Stimulated activated CD4-positive, alpha-beta T cell treated with anti-CD3 and anti-CD28 coated beads, Interleukin-1b, Interleukin-23, amount 100 ng/mL, for 24 hours (primary cell): Measurements from ENCODE around the gene PPDPF.

Experiments used
- DNase-seq, 4 experiments: peaks; one replicate each; pipeline ENCODE4 v3.0.0-alpha.2; 2020; ENCODE audit warnings: low read depth in 4 of 4, low spot score in 1 of 4

The PPDPF gene

DNA sequence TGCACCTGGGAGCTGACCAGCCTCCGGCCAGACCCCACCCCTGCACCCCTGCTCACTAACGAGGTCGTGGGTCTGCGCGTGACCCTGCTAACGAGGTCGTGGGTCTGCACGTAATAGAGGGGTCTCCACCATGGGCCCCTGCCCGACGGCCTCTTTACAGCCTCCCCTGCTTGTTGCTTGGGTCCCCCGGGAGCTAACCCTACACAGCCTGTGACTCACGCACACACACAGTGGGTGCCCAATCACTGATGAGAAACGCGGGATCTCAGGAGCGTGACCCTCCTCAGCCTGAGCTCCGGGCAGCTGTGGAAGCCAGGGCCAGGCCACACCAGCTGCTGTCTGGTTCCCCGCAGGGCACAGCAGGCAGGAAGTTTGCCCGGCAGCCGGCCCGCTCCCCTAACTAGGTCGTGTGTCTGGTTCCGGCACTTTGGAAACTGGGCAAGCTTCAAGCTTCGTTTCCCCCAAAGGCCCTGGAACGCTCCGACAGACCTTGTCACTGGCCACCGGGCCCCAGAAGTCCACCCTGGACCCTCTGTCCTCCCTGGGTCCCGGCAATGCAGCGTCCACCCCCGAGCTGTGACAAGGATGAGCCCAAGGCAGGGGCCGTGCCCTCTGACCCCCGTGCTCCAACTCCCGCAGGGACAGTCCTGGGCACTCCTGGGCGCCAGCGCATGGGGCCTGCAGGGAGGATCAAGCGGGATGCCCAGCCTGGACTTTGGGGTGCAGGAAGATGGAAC is 15.8 kb downstream of the PPDPF start:
- no peak for DNase-seq

- DNase-seq = peak in 1 of 4 experiments; percentile 35
Observed at GRCh38 chr20:63536997-63537524, 16.5 kb downstream of the PPDPF start, which contains the start of gene PTK6. TSS of gene PTK6 (minus strand) at chr20:63537376. CDS start at chr20:63537314, 62 bp downstream.

DNA sequence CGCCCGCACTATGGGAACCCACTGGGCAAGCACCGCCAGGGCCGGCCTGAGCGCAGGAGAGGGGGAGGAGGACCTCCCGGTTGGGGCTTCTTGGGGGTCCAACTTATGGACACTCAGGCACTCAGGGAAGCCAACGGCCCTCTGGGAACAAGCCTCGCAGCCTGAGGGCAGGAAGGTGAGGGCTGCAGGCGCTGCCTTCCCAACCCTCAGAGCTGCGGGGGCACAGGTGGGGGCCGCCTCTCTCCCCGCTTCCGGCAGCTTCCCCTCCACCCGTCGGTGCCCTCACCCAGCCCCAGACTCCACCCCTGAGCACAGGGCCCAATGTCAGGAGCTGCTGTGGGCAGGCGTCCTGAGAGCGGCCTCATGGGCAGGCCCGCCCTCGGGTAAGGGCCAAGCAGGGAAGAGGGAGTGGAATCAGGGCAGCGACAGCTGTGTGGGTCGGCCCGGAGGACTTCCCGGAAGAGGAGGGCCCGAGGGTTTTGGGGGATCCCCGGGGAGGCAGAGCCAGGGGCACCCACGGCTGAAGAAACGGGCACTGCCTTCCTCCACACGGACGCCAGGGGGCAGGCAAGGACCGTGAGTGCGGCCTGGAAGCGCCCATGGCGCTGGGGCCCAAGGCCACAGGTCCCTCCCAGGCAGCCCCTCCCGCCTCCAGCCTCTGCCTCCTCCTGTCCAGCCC is 17.1 kb downstream of the PPDPF start:
- DNase-seq = peak; percentile 83 to 94 (median 86)

DNA sequence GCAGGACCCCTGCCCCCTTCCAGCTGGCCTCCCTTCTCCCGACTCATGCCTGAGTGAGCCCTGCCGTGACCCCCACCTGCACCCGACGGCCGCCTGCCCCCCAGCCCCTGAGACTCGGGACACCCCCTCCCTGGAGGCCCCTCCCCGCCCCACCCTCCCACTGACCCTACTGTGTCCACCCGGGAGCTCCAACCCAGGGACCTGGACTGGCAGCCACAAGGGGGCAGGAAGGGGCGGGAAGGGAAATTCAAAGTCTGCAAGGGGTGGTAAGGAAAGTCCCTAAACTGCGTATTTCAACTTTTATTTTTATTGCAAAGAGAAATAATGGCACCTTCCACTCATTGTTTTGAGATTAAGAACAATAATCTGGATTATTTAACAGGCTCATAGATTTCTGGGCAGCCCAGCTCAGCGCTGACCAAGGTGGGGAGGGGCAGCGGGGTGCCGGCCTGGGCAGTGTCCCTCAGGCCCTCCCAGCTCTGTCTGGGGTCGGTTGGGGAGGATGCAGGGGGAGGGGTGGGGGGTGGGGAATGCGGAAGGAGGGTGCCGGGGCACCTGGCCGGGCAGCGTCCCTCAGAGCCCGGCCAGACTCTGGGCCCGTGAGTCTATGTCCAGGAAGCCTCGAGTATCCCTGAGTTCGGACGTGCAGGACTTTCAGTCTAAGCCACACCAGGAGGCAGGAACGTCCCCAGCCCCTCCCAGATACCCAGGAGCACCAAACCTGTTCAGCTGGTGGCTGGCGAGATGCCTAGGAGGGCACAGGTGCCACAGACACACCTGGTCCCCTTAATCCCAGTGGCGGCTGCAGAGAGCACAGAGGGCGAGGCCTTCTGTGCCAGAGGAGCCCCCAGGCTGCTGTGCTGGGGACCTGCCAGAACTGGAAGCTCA is 17.9 kb downstream of the PPDPF start:
- DNase-seq = no peak

GRCh38 chr20:63539092-63539430 is 18.5 kb downstream of the PPDPF start:
- DNase-seq = no peak

DNA sequence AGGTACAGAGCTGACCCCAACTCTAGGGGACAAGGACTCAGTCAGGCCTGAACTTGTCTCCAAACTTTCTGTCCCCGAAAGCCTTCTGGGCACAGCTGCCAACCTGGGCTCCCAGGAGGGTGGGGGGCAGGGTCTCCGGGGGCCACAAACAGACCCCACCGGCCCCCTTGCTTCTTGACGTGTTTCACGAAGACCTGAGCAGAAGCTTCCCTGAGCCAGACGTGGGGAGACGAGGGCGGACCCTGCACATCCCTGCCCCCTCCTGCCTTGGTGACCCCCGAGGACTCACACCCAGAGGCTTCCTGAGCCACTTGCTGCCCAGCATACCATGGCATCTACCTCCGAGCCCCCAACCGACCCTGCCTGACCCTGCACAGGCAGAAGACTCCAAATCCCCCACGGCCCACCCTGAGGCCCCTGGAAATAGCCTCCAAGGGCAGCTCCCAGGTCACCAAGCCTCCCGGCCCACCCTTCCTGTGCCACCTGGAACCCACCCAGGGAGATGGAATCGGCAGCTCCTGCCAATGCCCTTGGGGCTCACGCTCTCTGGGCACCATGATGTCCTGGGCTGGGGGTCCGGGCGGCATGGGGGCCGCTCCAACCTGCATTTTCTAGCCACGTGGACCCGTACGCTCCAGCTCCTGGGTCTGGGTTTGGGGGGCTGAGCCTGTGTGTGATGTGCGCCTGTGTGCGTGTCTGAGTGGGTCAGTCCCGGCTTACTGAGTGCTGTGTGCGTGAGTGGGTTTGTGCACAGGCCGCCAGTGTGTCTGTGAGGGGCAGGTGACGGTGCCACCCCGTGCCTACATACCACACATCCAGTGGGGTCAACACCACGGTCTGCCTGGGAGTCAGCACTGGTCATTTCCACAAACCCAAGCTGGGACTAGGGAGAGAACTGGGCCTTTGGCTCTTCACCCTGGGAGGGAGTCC is 19.1 kb downstream of the PPDPF start:
- DNase-seq = no peak

DNA sequence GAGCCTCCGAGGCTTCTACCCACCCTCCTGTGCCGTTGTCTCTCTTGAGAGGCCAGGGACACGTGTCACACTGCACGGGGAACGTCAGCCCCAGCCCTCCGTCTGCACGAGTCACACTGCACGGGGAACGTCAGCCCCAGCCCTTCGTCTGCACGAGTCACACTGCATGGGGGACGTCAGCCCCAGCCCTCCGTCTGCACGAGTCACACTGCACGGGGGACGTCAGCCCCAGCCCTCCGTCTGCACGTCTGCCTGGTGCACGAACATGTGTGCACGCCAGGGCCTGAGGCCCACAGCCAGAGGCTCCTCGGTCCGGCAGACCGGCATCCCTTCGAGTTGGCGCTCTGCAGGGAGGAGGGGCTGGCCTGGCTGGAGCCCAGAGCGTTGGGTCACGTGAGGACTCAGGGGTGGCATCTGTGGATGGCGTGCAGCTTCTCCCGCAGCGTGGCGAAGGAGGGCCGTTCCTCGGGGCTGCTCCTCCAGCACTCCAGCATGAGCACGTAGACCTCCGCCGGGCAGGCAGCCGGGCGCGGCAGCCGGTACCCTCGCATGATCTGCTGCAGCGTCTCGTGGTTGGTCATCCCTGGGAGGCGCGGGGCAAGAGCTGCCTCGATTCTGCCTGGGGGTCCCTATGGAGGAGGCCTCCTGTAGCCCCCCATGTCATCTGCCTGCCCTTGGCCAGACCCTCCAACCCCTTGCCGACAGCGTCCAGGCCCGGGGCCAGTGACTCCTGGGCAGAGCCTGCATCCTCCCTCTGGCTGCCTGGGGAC is 20.0 kb downstream of the PPDPF start:
- no peak for DNase-seq

DNA sequence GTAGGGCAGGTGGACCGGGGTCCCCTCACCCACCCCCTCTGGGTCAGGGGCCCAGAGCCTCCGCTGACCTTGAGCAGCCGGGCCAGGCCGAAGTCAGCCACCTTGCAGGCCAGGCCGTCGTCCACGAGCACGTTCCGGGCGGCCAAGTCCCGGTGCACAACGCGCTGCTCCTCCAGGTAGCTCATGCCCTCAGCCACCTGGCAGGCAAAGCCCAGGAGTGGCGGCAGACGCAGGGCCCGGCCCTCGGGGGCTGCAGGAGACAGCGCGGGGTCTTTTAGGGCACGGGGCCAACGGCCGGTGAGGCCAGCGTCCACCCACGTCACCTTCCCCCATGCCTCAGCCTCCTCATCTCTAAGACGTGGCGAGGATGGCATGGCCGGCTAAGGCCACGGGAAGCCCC is 20.8 kb downstream of the PPDPF start:
- DNase-seq = no peak

- no peak for DNase-seq
Observed at GRCh38 chr20:63542031-63542559, 21.5 kb downstream of the PPDPF start.

- DNase-seq = no peak
Observed at GRCh38 chr20:63542696-63543095, 22.1 kb downstream of the PPDPF start.

- no peak for DNase-seq
Observed at GRCh38 chr20:63543131-63543530, 22.6 kb downstream of the PPDPF start.

- no peak for DNase-seq
Observed at GRCh38 chr20:63543733-63544132, 23.2 kb downstream of the PPDPF start.

- no peak for DNase-seq
Observed at GRCh38 chr20:63544241-63544957, 23.8 kb downstream of the PPDPF start.

DNA sequence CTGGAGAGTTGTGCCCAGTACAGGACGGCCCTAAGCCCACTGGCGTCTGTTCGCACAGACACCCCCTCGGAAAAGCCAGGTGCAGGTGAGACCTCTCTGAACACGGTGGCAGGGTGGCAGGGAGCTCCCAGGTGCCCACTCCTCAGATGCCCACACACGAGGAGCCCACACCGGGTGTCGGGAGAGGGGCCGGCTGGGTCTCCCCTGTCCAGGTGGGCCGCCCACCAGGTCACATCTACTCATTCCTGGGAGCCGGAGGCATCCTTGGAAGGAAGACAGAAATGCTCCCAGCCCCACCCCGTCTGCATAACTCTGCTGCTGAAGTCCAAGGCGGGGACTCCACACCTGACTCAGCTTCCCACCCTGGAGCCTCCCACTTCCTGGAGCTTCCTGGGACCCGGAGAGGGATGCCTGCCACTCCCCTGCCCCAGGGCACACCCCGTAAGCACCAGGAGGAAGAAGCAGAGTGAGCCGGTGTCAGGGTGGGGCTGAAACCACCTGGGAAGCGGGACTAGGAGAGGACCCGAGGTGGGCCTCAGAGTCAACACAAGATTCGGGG is 24.5 kb downstream of the PPDPF start:
- no peak for DNase-seq

- no peak for DNase-seq
Observed at GRCh38 chr20:63545814-63546213, 25.2 kb downstream of the PPDPF start.

- no peak for DNase-seq
Observed at GRCh38 chr20:63546256-63546955, 25.8 kb downstream of the PPDPF start.

DNA sequence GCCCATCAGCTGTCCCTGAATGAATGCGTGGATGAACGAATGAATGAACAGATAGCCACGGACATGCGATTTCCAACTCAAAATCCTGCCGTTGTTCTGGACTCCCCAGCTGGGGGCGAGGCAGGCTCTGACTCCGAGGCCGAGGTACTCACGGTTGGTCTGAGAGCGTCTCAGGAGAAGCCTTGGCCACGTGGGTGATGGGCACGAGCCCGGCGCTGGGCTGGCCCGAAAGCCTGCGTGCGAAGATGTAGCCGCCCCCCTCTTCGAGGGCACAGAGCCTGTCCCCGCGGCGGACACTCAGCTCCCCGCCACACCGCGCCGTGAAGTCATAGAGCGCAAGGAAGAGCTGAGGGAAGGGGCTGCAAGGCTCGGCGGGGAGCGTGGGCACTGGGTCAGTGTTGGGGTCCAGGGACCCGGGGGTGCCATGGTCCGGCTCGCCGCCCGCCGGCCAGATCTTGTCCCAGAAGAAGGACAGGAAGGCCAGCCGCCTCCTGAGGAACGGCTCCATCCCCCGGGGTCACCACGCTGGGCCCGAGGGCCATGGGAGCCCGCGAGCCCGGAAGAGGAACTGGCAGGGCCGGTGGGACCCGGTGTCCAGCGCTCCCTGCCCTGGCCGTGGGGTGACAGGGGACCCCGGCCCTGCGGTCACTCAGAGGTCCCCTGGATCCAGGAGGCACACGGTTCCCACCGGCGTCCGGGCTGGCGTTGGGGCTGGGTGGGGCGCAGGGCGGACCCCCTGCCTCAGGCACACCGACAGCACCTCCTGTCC is 26.6 kb downstream of the PPDPF start:
- no peak for DNase-seq
